ENCODE data around the gene PCSK7.

The PCSK7 gene

GRCh38 chr11:117199053-117199915 is 32.6 kb downstream of the PCSK7 start, which contains the start of gene TAGLN:
Gene TAGLN (plus strand): TSS chr11:117199370. CDS start chr11:117203014, 3,644 bp downstream.
- in situ Hi-C loops (cut with MboI; ENCODE audit: low sequenced_read_pairs) = no loop called here

GRCh38 chr11:117198613-117199012 is 33.3 kb downstream of the PCSK7 start:
- in situ Hi-C loops (cut with MboI; ENCODE audit: low sequenced_read_pairs) = no loop called here

GRCh38 chr11:117197516-117198456 is 34.1 kb downstream of the PCSK7 start:
- in situ Hi-C loops (cut with MboI; ENCODE audit: low sequenced_read_pairs) = no loop called here

GRCh38 chr11:117197006-117197405 is 34.9 kb downstream of the PCSK7 start:
- in situ Hi-C loops (cut with MboI; ENCODE audit: low sequenced_read_pairs) = no loop called here

- in situ Hi-C loops (cut with MboI; ENCODE audit: low sequenced_read_pairs) = no loop called here
Measured at GRCh38 chr11:117195761-117196160, 36.1 kb downstream of the PCSK7 start.

- in situ Hi-C loops (cut with MboI; ENCODE audit: low sequenced_read_pairs) = no loop called here
Measured at GRCh38 chr11:117195258-117195657, 36.6 kb downstream of the PCSK7 start.

- in situ Hi-C loops (cut with MboI; ENCODE audit: low sequenced_read_pairs) = no loop called here
Measured at GRCh38 chr11:117194267-117194666, 37.6 kb downstream of the PCSK7 start.

- in situ Hi-C loops (cut with MboI; ENCODE audit: low sequenced_read_pairs) = no loop called here
Measured at GRCh38 chr11:117193130-117194020, 38.5 kb downstream of the PCSK7 start.

GRCh38 chr11:117192401-117192875 is 39.4 kb downstream of the PCSK7 start:
- in situ Hi-C loops (cut with MboI; ENCODE audit: low sequenced_read_pairs) = no loop called here

- in situ Hi-C loops (cut with MboI; ENCODE audit: low sequenced_read_pairs) = no loop called here
Measured at GRCh38 chr11:117191680-117192400, 40.0 kb downstream of the PCSK7 start.

- in situ Hi-C loops (cut with MboI; ENCODE audit: low sequenced_read_pairs) = no loop called here
Measured at GRCh38 chr11:117189941-117190544, 41.8 kb downstream of the PCSK7 start.

GRCh38 chr11:117189191-117189940 is 42.5 kb downstream of the PCSK7 start:
- in situ Hi-C loops (cut with MboI; ENCODE audit: low sequenced_read_pairs) = no loop called here

GRCh38 chr11:117188620-117189081 is 43.2 kb downstream of the PCSK7 start:
- in situ Hi-C loops (cut with MboI; ENCODE audit: low sequenced_read_pairs) = no loop called here

- in situ Hi-C loops (cut with MboI; ENCODE audit: low sequenced_read_pairs) = no loop called here
Measured at GRCh38 chr11:117187799-117188481, 43.9 kb downstream of the PCSK7 start.

- in situ Hi-C loops (cut with MboI; ENCODE audit: low sequenced_read_pairs) = no loop called here
Measured at GRCh38 chr11:117187428-117187798, 44.5 kb downstream of the PCSK7 start.

- in situ Hi-C loops (cut with MboI; ENCODE audit: low sequenced_read_pairs) = no loop called here
Measured at GRCh38 chr11:117187007-117187406, 44.9 kb downstream of the PCSK7 start.

GRCh38 chr11:117186431-117186761 is 45.5 kb downstream of the PCSK7 start:
- in situ Hi-C loops (cut with MboI; ENCODE audit: low sequenced_read_pairs) = no loop called here

All from HL-60/S4 treated with phorbol 12-myristate 13-acetate at 8.2 ng/mL for 4 days and 3 days (cell line).